Hepatocyte (in vitro differentiated cells): ENCODE results near the gene SUMO3. TPM values are rescaled to one million over a fixed set of nuclear protein-coding genes. Genes with fewer than 3 reads are reported as not detected.

Source experiments
- DNase-seq: peaks from one replicate; pipeline ENCODE4 v3.0.0-alpha.2; 2016; ENCODE audit warnings: low spot score
- H2AFZ ChIP-seq: fragments of 200-600 bp; sonication (generic); 2 replicates; pipeline ENCODE4 v1.6.0; 2016; ENCODE audit warnings: antibody characterized with exemption, mild to moderate bottlenecking
- H3K27ac ChIP-seq: fragments of 200-600 bp; sonication (generic); 2 replicates; pipeline ENCODE4 v1.5.1; 2016; ENCODE audit warnings: mild to moderate bottlenecking
- H3K27me3 ChIP-seq: fragments of 200-600 bp; sonication (generic); 2 replicates; pipeline ENCODE4 v1.6.1; 2016
- H3K36me3 ChIP-seq: fragments of 200-600 bp; sonication (generic); replicated peaks from 2 replicates; pipeline ENCODE4 v1.5.1; 2016; ENCODE audit warnings: low read depth; ENCODE audit not compliant: insufficient read depth
- H3K4me1 ChIP-seq: fragments of 200-600 bp; sonication (generic); 2 replicates; pipeline ENCODE4 v1.5.1; 2016; ENCODE audit warnings: mild to moderate bottlenecking, moderate library complexity; ENCODE audit not compliant: insufficient read depth
- H3K4me2 ChIP-seq: fragments of 200-600 bp; sonication (generic); 2 replicates; pipeline ENCODE4 v1.6.0; 2016
- H3K4me3 ChIP-seq: fragments of 200-600 bp; sonication (generic); 2 replicates; pipeline ENCODE4 v1.5.1; 2016; ENCODE audit warnings: mild to moderate bottlenecking
- H3K79me2 ChIP-seq: fragments of 200-600 bp; sonication (generic); 2 replicates; pipeline ENCODE4 v1.6.0; 2017; ENCODE audit warnings: mild to moderate bottlenecking
- H3K9me2 ChIP-seq: fragments of 200-600 bp; sonication (generic); replicated peaks from 2 replicates; pipeline ENCODE4 v1.6.0; 2017; ENCODE audit warnings: mild to moderate bottlenecking; ENCODE audit not compliant: insufficient read depth
- H3K9me3 ChIP-seq: fragments of 200-600 bp; sonication (generic); 2 replicates; pipeline ENCODE4 v1.5.1; 2016; ENCODE audit warnings: low read depth, mild to moderate bottlenecking
- H4K20me1 ChIP-seq: fragments of 200-600 bp; sonication (generic); 2 replicates; pipeline ENCODE4 v1.6.0; 2016; ENCODE audit warnings: mild to moderate bottlenecking; ENCODE audit not compliant: insufficient read depth, poor library complexity, severe bottlenecking
- EZH2 ChIP-seq: fragments of 200-600 bp; sonication (generic); IDR thresholded peaks from 2 replicates; pipeline ENCODE4 v1.6.1; 2016; ENCODE audit warnings: antibody characterized with exemption, mild to moderate bottlenecking, borderline replicate concordance
- EZH2phosphoT487 ChIP-seq: fragments of 200-600 bp; sonication (generic); IDR thresholded peaks from one replicate; pipeline ENCODE4 v1.6.1; 2018; ENCODE audit warnings: antibody characterized with exemption, mild to moderate bottlenecking, low read depth, moderate library complexity; ENCODE audit not compliant: unreplicated experiment, severe bottlenecking
- WGBS: methylation state at CpG from one replicate; pipeline ENCODE4 v1.1.6; 2016; ENCODE audit warnings: low lambda C conversion rate; ENCODE audit errors: missing lambda C conversion rate; 5-methylcytosine and 5-hydroxymethylcytosine counted together
- polyA plus RNA-seq: library from polyadenylated mRNA; unstranded; fragments of >200 nt; fragmentation: Nextera tagmentation; extraction: Ambion mirVana; gene quantifications from 2 replicates; pipeline ENCODE4 v1.2.1, GENCODE V29; 2016
- total RNA-seq: library from RNA; depleted of rRNA; stranded (reverse); fragments of >200 nt; gene quantifications from 2 replicates; pipeline ENCODE4 v1.2.3, GENCODE V29; 2014
- TF ChIP-seq, protein P1 (sequence below): fragments of 200-600 bp; sonication (generic); IDR thresholded peaks from 2 replicates; pipeline ENCODE4 v1.5.1; 2016; ENCODE audit warnings: antibody characterized with exemption, mild to moderate bottlenecking; ENCODE audit not compliant: poor library complexity

The SUMO3 gene
- total and polyA plus RNA-seq, 2 experiments from 2014 or later, result 68.5 to 97.0 TPM

DNA sequence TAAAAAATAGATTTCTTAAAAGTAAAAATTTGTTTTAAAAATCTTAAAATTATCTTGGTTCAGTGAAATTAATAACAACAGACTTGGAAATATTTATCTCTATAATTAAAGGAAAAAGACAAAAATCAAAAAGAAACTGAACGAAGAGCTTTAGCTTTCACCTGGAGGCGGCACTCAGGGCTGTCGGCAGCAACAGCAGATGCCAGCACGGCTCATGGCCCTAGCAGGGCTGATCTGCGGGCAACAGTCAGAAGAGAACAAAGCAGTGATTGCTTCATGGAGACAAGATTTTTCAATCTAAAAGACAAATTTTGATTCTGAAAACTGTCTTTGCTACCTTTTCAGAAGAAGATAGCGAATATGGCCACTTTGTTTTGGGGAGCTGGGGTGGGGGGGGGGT is 38.9 kb downstream of the SUMO3 start:
- TF ChIP-seq EZH2phosphoT487, result no peak
- no peak for TF ChIP-seq EZH2
- TF ChIP-seq, protein P1, sequence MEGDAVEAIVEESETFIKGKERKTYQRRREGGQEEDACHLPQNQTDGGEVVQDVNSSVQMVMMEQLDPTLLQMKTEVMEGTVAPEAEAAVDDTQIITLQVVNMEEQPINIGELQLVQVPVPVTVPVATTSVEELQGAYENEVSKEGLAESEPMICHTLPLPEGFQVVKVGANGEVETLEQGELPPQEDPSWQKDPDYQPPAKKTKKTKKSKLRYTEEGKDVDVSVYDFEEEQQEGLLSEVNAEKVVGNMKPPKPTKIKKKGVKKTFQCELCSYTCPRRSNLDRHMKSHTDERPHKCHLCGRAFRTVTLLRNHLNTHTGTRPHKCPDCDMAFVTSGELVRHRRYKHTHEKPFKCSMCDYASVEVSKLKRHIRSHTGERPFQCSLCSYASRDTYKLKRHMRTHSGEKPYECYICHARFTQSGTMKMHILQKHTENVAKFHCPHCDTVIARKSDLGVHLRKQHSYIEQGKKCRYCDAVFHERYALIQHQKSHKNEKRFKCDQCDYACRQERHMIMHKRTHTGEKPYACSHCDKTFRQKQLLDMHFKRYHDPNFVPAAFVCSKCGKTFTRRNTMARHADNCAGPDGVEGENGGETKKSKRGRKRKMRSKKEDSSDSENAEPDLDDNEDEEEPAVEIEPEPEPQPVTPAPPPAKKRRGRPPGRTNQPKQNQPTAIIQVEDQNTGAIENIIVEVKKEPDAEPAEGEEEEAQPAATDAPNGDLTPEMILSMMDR, result no peak
- 91% methylated on average over 6 of the region's 6 CpGs for WGBS

DNA sequence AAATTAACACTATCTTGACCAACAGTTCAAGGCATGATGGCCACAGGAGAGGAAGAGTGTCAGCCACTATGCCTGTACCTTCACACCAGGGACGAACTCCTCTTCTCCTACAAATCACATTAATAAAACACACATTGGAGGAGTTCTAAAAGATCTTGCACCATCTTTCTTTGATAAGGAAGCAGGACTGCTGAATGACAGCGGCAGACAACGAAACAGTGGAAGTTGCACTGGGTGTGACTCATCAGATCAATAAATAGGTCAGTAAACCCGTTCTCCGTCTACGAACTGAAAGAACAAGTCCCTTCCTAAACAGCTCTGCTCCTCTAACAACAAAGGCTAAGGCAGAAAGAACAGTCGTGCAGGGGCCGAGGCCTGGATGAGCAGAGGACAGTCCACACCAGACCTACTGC is 39.4 kb downstream of the SUMO3 start:
- no peak for TF ChIP-seq EZH2phosphoT487
- TF ChIP-seq, protein P1, result no peak
- Histone ChIP-seq H3K4me1 (no peaks in the 10 kb centered on the region), H3K4me3 (no peak overlapping the region), H3K9me3 (no peaks in the 10 kb centered on the region), H3K4me2 (peak overlapping the region; percentile 31), H3K79me2 (peaks cover 39% of the 10 kb centered on the region), H2AFZ (no peak overlapping the region), H3K9me2 (no peaks in the 10 kb centered on the region), H3K27ac (no peak overlapping the region), H3K36me3 (no peaks in the 10 kb centered on the region), H3K27me3 (no peaks in the 10 kb centered on the region), H4K20me1 (no peaks in the 10 kb centered on the region)
- peak; percentile 55 for DNase-seq
- 44% methylated on average over 8 of the region's 8 CpGs for WGBS

More for the DNA sequence above, 38.9 kb downstream of the SUMO3 start:
- peaks cover 44% of the 10 kb centered on the region for H3K79me2 ChIP-seq
- H3K4me2 ChIP-seq, result peak overlapping the region; percentile 31
- no peak overlapping the region for H3K4me3 ChIP-seq
- H3K27ac ChIP-seq, result no peak overlapping the region
- no peaks in the 10 kb centered on the region for H4K20me1 ChIP-seq
- no peaks in the 10 kb centered on the region for H3K27me3 ChIP-seq
- no peaks in the 10 kb centered on the region for H3K9me2 ChIP-seq
- H2AFZ ChIP-seq, result no peak overlapping the region
- no peaks in the 10 kb centered on the region for H3K9me3 ChIP-seq
- H3K4me1 ChIP-seq, result no peaks in the 10 kb centered on the region
- H3K36me3 ChIP-seq, result no peaks in the 10 kb centered on the region
- no peak for DNase-seq

DNA sequence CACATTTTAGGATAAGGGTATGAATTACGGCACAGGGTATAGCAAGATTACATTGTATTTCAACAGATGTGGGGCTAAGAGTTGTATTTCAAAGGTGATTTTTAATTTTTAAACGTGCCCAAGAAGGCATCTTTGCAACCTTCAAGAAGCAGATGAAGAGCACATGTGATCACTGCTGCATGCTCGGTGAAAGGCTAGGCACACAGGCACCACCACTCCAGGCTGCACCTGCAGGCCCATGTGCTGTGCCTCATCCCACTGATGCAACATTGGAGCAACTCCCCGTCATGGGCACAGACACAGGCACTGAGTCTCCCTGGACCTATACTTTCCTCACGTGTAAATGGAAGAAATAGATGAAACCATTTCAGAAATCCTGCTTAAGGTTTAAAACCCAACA is 39.8 kb downstream of the SUMO3 start:
- Histone ChIP-seq H3K79me2 (peaks cover 37% of the 10 kb centered on the region), H3K27ac (no peak overlapping the region), H3K4me2 (peak overlapping the region; percentile 31), H3K4me3 (no peak overlapping the region), H3K36me3 (no peaks in the 10 kb centered on the region), H3K9me3 (no peaks in the 10 kb centered on the region), H4K20me1 (no peaks in the 10 kb centered on the region), H2AFZ (no peak overlapping the region), H3K4me1 (no peaks in the 10 kb centered on the region), H3K27me3 (no peaks in the 10 kb centered on the region), H3K9me2 (no peaks in the 10 kb centered on the region)
- DNase-seq, result no peak
- no peak for TF ChIP-seq EZH2phosphoT487
- TF ChIP-seq, protein P1, result no peak
- no peak for TF ChIP-seq EZH2
- 92% methylated on average over 5 of the region's 5 CpGs for WGBS

DNA sequence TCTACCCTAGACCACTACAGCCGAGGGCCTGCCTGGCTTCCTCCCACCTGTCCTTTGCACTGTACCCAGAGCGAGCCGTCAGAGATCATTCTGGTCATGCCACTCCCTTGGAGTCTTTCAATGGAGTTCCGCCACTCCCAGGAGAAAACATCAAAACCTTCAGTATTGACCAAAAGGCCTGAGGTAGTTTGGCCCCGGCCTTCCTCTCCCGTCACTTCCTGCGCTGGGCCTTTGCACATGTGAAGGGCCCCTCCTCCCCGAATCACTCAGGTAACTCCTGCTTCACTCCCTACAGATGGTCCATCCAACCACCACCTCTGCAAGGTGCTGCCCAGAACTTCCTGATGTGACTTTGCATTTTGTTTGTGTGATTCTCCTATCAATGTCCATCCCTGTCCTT is 42.9 kb downstream of the SUMO3 start:
- Histone ChIP-seq H3K79me2 (peaks cover 14% of the 10 kb centered on the region), H3K27me3 (no peaks in the 10 kb centered on the region), H4K20me1 (no peaks in the 10 kb centered on the region), H3K4me2 (no peak overlapping the region), H2AFZ (no peak overlapping the region), H3K9me2 (no peaks in the 10 kb centered on the region), H3K4me1 (no peaks in the 10 kb centered on the region), H3K36me3 (no peaks in the 10 kb centered on the region), H3K4me3 (no peak overlapping the region), H3K9me3 (no peaks in the 10 kb centered on the region), H3K27ac (no peak overlapping the region)
- DNase-seq, result no peak
- no peak for TF ChIP-seq EZH2
- TF ChIP-seq, protein P1, result no peak
- no peak for TF ChIP-seq EZH2phosphoT487
- WGBS, result 97% methylated on average over 8 of the region's 8 CpGs
